Activated CD8-positive, alpha-beta T cell treated with anti-CD3 and anti-CD28 coated beads, Interleukin-2, amount 10 ng/mL, durations not matched to agents 7 days and 5 days (primary cell): ENCODE results near the gene MORF4L2. TPM values are rescaled to one million over a fixed set of nuclear protein-coding genes. Genes with fewer than 3 reads are reported as not detected.
A peak's percentile ranks its signal among the peaks of the same experiment; 100 is the strongest.
"Not testable (repeated sequence)": the region's sequence is repeated elsewhere in the genome, so short reads cannot be mapped to it uniquely, and the experiment has no call there.

ENCODE experiments used
- ATAC-seq: fragments of 150-1000 bp; cut with Tn5 transposase; one replicate; pipeline ENCODE4 v1.10.0; 2021; ENCODE audit warnings: moderate library complexity
- CTCF ChIA-PET: fragments of 350-600 bp; sonication (Branson Sonifier 250); formaldehyde crosslinking; loops from one replicate; lab custom pipeline; 2021; ENCODE audit warnings: antibody characterized with exemption; lab: Charles Lee
- POLR2A ChIA-PET: fragments of 350-600 bp; sonication (Branson Sonifier 250); formaldehyde crosslinking; loops from one replicate; lab custom pipeline; 2021; ENCODE audit warnings: antibody characterized with exemption; lab: Charles Lee
- DNase-seq: peaks from one replicate; pipeline ENCODE4 v3.0.0-alpha.2; 2020
- H3K27ac Mint-ChIP-seq: one replicate; pipeline ENCODE4 v1.8.0; 2021; ENCODE audit warnings: mild to moderate bottlenecking, mixed read lengths
- H3K27me3 Mint-ChIP-seq: one replicate; pipeline ENCODE4 v1.8.0; 2021; ENCODE audit warnings: low read depth, mixed read lengths
- H3K36me3 Mint-ChIP-seq: one replicate; pipeline ENCODE4 v1.8.0; 2021; ENCODE audit warnings: low read depth, mixed read lengths
- H3K4me1 Mint-ChIP-seq: one replicate; pipeline ENCODE4 v1.8.0; 2021; ENCODE audit warnings: low read depth, mixed read lengths
- H3K4me3 Mint-ChIP-seq: one replicate; pipeline ENCODE4 v1.8.0; 2021; ENCODE audit warnings: mild to moderate bottlenecking, mixed read lengths
- H3K9me3 Mint-ChIP-seq: one replicate; pipeline ENCODE4 v1.8.0; 2022; ENCODE audit warnings: mixed read lengths; ENCODE audit not compliant: insufficient read depth
- total RNA-seq, 2 experiments: library from RNA; stranded (reverse); gene quantifications; one replicate each; pipeline ENCODE4 v1.2.3, GENCODE V29; 2021

MORF4L2 gene
- total RNA-seq, 2 experiments from 2014 or later, result 127 to 133 TPM

DNA sequence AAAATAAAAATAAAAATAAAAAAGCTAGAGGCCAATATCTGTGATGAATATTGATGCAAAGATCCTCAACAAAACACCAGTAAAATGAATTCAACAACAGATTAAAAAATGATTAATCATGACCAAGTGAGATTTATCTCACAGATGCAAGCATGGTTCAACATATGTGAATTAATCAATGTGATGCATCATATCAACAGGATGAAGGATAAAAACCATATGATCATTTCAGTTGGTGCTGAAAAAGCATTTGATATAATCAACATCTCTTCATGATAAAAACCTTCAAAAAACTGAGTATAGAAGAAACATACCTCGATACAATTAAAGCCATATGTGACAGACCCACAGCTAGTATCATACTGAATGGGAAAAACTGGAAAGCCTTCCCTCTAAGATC lies 38.9 kb downstream of the MORF4L2 start:
- Mint-ChIP-seq H3K36me3 (no peaks in the 10 kb centered on the region), H3K27me3 (peaks cover 16% of the 10 kb centered on the region), H3K27ac (no peak overlapping the region), H3K4me1 (no peaks in the 10 kb centered on the region), H3K9me3 (no peaks in the 10 kb centered on the region), H3K4me3 (no peak overlapping the region)
- ATAC-seq (no peak), DNase-seq (no peak)
- POLR2A ChIA-PET, result no interaction called here
- CTCF ChIA-PET, result no interaction called here

GRCh38 chrX:103644125-103644524 lies 42.4 kb downstream of the MORF4L2 start:
- CTCF ChIA-PET, result no interaction called here
- Mint-ChIP-seq H3K27ac (no peak overlapping the region), H3K4me1 (no peaks in the 10 kb centered on the region), H3K36me3 (no peaks in the 10 kb centered on the region), H3K27me3 (peaks cover 12% of the 10 kb centered on the region), H3K4me3 (no peak overlapping the region), H3K9me3 (no peaks in the 10 kb centered on the region)
- ATAC-seq (no peak), DNase-seq (no peak)
- POLR2A ChIA-PET, result no interaction called here

GRCh38 chrX:103640401-103641155 lies 45.9 kb downstream of the MORF4L2 start:
- DNase-seq (no peak), ATAC-seq (no peak)
- H3K27me3 Mint-ChIP-seq, result peaks cover 10% of the 10 kb centered on the region
- H3K9me3 Mint-ChIP-seq, result no peaks in the 10 kb centered on the region
- no peaks in the 10 kb centered on the region for H3K4me1 Mint-ChIP-seq
- CTCF ChIA-PET, result no interaction called here
- H3K27ac Mint-ChIP-seq, result no peak overlapping the region
- H3K36me3 Mint-ChIP-seq, result no peaks in the 10 kb centered on the region
- POLR2A ChIA-PET, result no interaction called here
- H3K4me3 Mint-ChIP-seq, result no peak overlapping the region

DNA sequence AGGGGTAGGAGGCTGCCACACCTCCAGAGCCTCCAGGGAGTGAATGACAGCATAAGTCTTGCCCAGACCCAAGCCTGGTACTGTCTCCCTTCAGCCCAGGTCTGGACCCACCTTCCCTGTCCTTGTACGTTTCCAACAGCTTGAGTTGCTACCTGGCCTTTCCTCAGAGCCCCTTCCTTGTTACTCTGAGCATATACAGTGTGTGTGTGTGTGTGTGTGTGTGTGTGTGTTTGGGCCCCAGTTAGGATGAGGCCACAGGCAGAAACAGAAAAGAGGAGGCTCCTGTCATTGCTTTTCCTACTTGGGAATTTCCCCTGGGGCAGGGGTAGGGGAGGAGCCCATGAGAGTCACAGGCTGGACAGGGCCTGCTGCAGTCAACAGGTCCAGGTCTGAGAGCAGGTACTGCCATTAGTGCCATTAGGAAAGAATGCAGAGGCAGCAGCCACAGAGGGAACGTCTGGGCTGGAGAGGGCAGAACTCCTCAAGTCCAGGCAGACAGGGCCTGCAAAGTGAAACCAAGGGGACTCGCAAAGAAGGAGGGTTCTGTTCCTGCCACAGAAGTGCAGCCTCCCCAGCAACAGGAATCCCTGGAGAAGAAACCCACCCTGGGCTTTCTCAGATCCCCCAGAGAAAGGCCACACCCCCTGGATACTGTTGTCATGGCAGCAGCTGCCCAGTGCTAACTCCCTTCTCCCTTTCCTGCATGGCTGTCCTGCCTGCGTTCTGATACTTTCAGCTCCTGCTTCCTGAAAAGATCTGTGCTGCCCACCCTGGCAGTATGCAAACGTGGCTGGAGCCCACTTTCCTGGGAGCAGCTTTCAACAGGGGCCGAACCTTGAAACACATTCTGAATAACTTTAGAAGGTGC lies 47.8 kb downstream of the MORF4L2 start:
- DNase-seq, ATAC-seq, H3K27me3 Mint-ChIP-seq, H3K4me3 Mint-ChIP-seq, H3K4me1 Mint-ChIP-seq, H3K27ac Mint-ChIP-seq, CTCF ChIA-PET, H3K36me3 Mint-ChIP-seq, POLR2A ChIA-PET, H3K9me3 Mint-ChIP-seq: not testable (repeated sequence)

GRCh38 chrX:103637604-103638338 lies 48.7 kb downstream of the MORF4L2 start:
- H3K27ac Mint-ChIP-seq, result no peak overlapping the region
- H3K4me3 Mint-ChIP-seq, result no peak overlapping the region
- H3K9me3 Mint-ChIP-seq, result no peaks in the 10 kb centered on the region
- H3K36me3 Mint-ChIP-seq, result no peaks in the 10 kb centered on the region
- CTCF ChIA-PET, result no interaction called here
- DNase-seq, result no peak
- no peaks in the 10 kb centered on the region for H3K27me3 Mint-ChIP-seq
- POLR2A ChIA-PET, result no interaction called here
- no peaks in the 10 kb centered on the region for H3K4me1 Mint-ChIP-seq
- ATAC-seq, result no peak

DNA sequence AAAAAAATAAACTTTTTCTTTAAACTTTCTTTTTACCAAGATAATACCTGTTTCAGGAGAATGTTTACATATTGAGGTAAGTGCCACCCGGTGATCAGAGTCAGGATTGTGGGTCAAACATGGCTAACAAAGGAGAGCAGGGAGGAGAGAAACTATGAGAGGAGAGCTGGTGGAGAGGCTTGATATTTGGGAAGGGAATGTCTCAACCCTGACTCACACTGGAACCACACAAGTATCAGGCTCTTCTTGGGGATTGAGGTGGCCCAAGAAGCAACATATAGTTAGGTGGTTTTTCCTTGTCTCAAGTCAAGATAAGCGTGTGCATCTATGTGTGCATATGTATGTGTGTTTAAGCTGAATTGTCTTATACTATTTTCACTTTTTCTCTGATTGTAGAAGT lies 51.1 kb downstream of the MORF4L2 start:
- Mint-ChIP-seq H3K27ac (no peak overlapping the region), H3K4me1 (no peaks in the 10 kb centered on the region), H3K36me3 (no peaks in the 10 kb centered on the region), H3K9me3 (no peaks in the 10 kb centered on the region), H3K4me3 (no peak overlapping the region), H3K27me3 (no peaks in the 10 kb centered on the region)
- ChIA-PET POLR2A (no interaction called here), CTCF (no interaction called here)
- DNase-seq (no peak), ATAC-seq (no peak)

- no peak overlapping the region for H3K4me3 Mint-ChIP-seq
- CTCF ChIA-PET, result no interaction called here
These were observed 55.4 kb downstream of the MORF4L2 start for GRCh38 chrX:103631145-103631544.

DNA sequence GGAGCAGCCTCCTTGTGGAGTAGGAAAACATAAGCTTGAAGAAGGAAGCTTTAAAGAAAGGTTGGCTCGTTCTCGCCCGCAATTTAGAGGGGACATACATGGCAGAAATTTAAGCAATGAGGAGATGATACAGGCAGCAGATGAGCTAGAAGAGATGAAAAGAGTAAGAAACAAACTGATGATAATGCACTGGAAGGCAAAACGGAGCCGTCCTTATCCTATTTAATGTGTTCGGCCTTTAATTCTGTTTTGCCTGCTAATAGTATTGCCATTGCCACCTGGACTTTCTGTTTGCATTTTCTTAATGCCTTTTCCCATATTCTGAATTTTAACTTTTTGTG lies 56.4 kb downstream of the MORF4L2 start:
- H3K4me1 Mint-ChIP-seq, result peaks cover 14% of the 10 kb centered on the region
- H3K36me3 Mint-ChIP-seq, result no peaks in the 10 kb centered on the region
- no peaks in the 10 kb centered on the region for H3K27me3 Mint-ChIP-seq
- no peak overlapping the region for H3K27ac Mint-ChIP-seq
- CTCF ChIA-PET, result interaction anchor here (1.0 kb wide), 1 partner anchor 97 kb away, joined by 5 read pairs; no protein-coding TSS in a partner anchor
- DNase-seq (no peak), ATAC-seq (no peak)
- POLR2A ChIA-PET, result interaction anchor here (1.1 kb wide), 1 partner anchor 20 kb away, joined by 3 read pairs; no protein-coding TSS in a partner anchor
- no peaks in the 10 kb centered on the region for H3K9me3 Mint-ChIP-seq
- peak overlapping the region; percentile 83 for H3K4me3 Mint-ChIP-seq

More at GRCh38 chrX:103631145-103631544, 55.4 kb downstream of the MORF4L2 start:
- Mint-ChIP-seq H3K27ac (no peak overlapping the region), H3K36me3 (no peaks in the 10 kb centered on the region), H3K27me3 (no peaks in the 10 kb centered on the region), H3K4me1 (peaks cover 14% of the 10 kb centered on the region), H3K9me3 (no peaks in the 10 kb centered on the region)
- ATAC-seq, result no peak
- DNase-seq, result no peak
- POLR2A ChIA-PET, result no interaction called here

DNA sequence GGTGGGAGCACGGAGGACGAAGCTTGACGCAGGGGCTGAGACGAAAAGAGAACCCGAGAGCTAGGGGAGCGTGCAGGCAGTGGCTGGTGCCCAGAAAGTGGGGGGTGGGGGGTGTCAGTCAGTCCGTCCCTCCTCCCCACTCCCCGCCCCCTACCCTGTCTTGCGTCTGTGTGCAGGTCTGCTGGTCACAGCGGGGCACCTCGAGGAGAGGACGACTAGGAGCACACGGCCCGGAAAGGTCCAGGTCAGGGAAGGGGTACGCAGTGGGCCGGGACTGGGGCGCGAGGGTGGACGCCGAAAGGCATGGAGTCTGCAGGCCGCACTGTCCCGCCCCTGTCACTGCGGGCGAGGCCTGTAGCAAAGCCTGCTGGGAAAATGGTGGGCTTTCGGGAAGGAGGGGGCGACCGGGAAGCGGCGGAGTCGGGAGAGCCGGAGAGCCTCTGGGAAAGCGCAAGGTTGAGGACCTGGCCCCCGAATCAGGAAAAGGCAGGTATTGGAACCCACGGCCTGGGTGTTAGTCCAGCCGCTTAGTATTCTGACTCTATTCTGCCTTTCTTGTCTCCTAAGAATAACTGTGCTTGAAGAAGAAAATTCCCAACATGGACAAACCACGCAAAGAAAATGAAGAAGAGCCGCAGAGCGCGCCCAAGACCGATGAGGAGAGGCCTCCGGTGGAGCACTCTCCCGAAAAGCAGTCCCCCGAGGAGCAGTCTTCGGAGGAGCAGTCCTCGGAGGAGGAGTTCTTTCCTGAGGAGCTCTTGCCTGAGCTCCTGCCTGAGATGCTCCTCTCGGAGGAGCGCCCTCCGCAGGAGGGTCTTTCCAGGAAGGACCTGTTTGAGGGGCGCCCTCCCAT lies 57.0 kb downstream of the MORF4L2 start:
- H3K27me3 Mint-ChIP-seq, result no peaks in the 10 kb centered on the region
- H3K27ac Mint-ChIP-seq, result peak overlapping the region; percentile 76
- H3K9me3 Mint-ChIP-seq, result no peaks in the 10 kb centered on the region
- peak overlapping the region; percentile 83 for H3K4me3 Mint-ChIP-seq
- no peaks in the 10 kb centered on the region for H3K36me3 Mint-ChIP-seq
- CTCF ChIA-PET, result interaction anchor here (1.0 kb wide), 1 partner anchor 96 kb away, joined by 5 read pairs; no protein-coding TSS in a partner anchor
- H3K4me1 Mint-ChIP-seq, result peaks cover 14% of the 10 kb centered on the region
- ATAC-seq (peak; percentile 59), DNase-seq (peak; percentile 20)
- POLR2A ChIA-PET, result interaction anchor here (1.1 kb wide), 1 partner anchor 19 kb away, joined by 3 read pairs; no protein-coding TSS in a partner anchor

DNA sequence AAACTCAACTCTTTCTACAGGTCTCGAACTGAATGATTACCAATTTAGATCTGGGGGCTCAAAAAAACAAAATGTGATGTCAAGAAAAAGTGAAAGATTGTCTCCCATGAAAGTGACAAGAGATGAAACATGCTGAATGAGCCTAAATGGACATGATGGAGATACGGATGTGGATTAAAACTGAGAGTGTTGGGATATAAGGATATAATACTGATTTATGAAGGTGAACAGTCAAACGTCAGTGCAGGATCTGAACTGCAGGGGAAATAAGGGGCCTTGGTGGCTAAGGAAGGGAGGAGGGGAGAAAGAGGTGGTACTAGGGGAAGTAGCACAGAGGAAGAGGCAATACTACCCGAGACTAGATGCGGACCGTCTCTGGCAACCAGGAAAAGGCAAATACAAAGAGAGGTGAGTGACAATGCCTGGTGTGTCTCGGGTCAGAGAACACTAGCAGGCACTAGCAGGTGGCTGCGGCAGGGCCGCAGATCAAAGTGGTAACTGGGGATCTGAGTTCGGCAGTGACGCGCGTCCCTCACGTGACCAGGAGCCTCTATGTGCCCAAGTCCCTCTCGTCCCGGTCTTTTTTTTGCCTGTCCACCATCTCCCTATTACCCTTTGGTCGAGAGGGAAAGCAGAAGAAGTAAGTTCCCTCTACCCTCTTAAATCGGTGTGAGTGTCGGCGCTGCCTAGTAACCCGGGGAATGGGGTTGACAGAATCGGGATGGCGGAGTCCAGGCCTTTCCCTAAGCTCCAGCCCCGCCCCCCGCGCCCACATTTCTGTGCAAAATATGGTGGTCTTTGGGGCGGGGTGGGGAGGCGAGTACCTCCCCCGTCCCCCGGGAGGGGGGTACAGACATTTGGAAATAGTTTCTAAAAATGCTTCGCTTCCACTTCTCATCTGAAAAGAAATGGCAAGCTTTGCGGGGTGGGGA lies 57.8 kb downstream of the MORF4L2 start, which contains the start of gene TCEAL1:
TCEAL1 (plus strand) TSS at position 590 of the 932 bp plus-strand sequence. CDS start 942 bp downstream, outside the sequence.
- ATAC-seq (peak; percentile 77), DNase-seq (peak; percentile 39)
- Mint-ChIP-seq H3K4me1 (peaks cover 14% of the 10 kb centered on the region), H3K9me3 (no peaks in the 10 kb centered on the region), H3K27me3 (no peaks in the 10 kb centered on the region), H3K36me3 (no peaks in the 10 kb centered on the region), H3K4me3 (peak within 1 kb of the TSS; percentile 83), H3K27ac (peak within 1 kb of the TSS; percentile 76)
- POLR2A ChIA-PET, result interaction anchor here (1.1 kb wide), 1 partner anchor 18 kb away, joined by 3 read pairs; no protein-coding TSS in a partner anchor
- CTCF ChIA-PET, result no interaction called here
